DND-41 (cell line): ENCODE results near the gene OPN1MW.
"Not testable (repeated sequence)": the region's sequence is repeated elsewhere in the genome, so short reads cannot be mapped to it uniquely, and the experiment has no call there.

Experiments used
- ATAC-seq: fragments of 200-7000 bp; cut with Tn5 transposase; 3 replicates; pipeline ENCODE4 v1.9.1; 2021; ENCODE audit warnings: low read depth; ENCODE audit not compliant: insufficient read depth
- DNase-seq: peaks from one replicate; pipeline ENCODE4 v3.0.0-alpha.2; 2020
- H2AFZ ChIP-seq: 2 replicates; pipeline ENCODE4 v1.6.0; 2012; ENCODE audit warnings: low read depth, low read length
- H3K27ac ChIP-seq: 2 replicates; pipeline ENCODE4 v1.5.1; 2012; ENCODE audit warnings: low read length, inconsistent platforms
- H3K27me3 ChIP-seq: fragments of 200-600 bp; sonication (generic); 2 replicates; pipeline ENCODE4 v1.6.0; 2012; ENCODE audit warnings: low read length, mild to moderate bottlenecking, inconsistent platforms; ENCODE audit not compliant: insufficient read depth, poor library complexity
- H3K36me3 ChIP-seq: 2 replicates; pipeline ENCODE4 v1.5.1; 2012; ENCODE audit warnings: low read length, inconsistent platforms; ENCODE audit not compliant: insufficient read depth
- H3K4me1 ChIP-seq: 2 replicates; pipeline ENCODE4 v1.5.1; 2012; ENCODE audit warnings: mild to moderate bottlenecking, low read length; ENCODE audit not compliant: insufficient read depth
- H3K4me2 ChIP-seq: 2 replicates; pipeline ENCODE4 v1.6.0; 2012; ENCODE audit warnings: mild to moderate bottlenecking, moderate library complexity, low read length, inconsistent platforms; ENCODE audit not compliant: insufficient read depth
- H3K4me3 ChIP-seq, 2 experiments: fragments of 200-600 bp in 1 of 2; shearing (Covaris generic) in 1 of 2; 2 replicates each; pipeline ENCODE4 v1.5.1; 2012 to 2016; ENCODE audit warnings: inconsistent platforms in 2 of 2, low read length in 2 of 2, mild to moderate bottlenecking in 2 of 2, low read depth in 1 of 2, moderate library complexity in 1 of 2
- H3K79me2 ChIP-seq: 2 replicates; pipeline ENCODE4 v1.6.0; 2012; ENCODE audit warnings: low read length, inconsistent platforms; ENCODE audit not compliant: insufficient read depth
- H3K9ac ChIP-seq: 2 replicates; pipeline ENCODE4 v1.6.0; 2012; ENCODE audit warnings: low read depth, mild to moderate bottlenecking, inconsistent platforms, low read length, moderate library complexity
- H3K9me3 ChIP-seq: 2 replicates; pipeline ENCODE4 v1.5.1; 2012; ENCODE audit warnings: low read length, moderate library complexity, mild to moderate bottlenecking, inconsistent platforms; ENCODE audit not compliant: insufficient read depth, severe bottlenecking
- H4K20me1 ChIP-seq: 2 replicates; pipeline ENCODE4 v1.6.0; 2012; ENCODE audit warnings: low read length; ENCODE audit not compliant: insufficient read depth
- EZH2 ChIP-seq: IDR thresholded peaks from 3 replicates; pipeline ENCODE4 v1.6.1; 2012; ENCODE audit warnings: borderline replicate concordance, low read depth, mild to moderate bottlenecking, moderate library complexity, low read length, inconsistent platforms; ENCODE audit not compliant: severe bottlenecking
- TF ChIP-seq, protein P1 (sequence below): IDR thresholded peaks from 2 replicates; pipeline ENCODE4 v1.5.1; 2012; ENCODE audit warnings: borderline replicate concordance, low read length, moderate library complexity, mild to moderate bottlenecking; ENCODE audit not compliant: poor library complexity, severe bottlenecking; ENCODE audit errors: extremely low read depth

Gene OPN1MW

DNA sequence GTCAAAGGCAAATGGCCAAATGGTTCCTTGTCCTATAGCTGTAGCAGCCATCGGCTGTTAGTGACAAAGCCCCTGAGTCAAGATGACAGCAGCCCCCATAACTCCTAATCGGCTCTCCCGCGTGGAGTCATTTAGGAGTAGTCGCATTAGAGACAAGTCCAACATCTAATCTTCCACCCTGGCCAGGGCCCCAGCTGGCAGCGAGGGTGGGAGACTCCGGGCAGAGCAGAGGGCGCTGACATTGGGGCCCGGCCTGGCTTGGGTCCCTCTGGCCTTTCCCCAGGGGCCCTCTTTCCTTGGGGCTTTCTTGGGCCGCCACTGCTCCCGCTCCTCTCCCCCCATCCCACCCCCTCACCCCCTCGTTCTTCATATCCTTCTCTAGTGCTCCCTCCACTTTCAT, 42.2 kb upstream of the OPN1MW start:
- no peak for TF ChIP-seq EZH2
- TF ChIP-seq, protein P1, sequence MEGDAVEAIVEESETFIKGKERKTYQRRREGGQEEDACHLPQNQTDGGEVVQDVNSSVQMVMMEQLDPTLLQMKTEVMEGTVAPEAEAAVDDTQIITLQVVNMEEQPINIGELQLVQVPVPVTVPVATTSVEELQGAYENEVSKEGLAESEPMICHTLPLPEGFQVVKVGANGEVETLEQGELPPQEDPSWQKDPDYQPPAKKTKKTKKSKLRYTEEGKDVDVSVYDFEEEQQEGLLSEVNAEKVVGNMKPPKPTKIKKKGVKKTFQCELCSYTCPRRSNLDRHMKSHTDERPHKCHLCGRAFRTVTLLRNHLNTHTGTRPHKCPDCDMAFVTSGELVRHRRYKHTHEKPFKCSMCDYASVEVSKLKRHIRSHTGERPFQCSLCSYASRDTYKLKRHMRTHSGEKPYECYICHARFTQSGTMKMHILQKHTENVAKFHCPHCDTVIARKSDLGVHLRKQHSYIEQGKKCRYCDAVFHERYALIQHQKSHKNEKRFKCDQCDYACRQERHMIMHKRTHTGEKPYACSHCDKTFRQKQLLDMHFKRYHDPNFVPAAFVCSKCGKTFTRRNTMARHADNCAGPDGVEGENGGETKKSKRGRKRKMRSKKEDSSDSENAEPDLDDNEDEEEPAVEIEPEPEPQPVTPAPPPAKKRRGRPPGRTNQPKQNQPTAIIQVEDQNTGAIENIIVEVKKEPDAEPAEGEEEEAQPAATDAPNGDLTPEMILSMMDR = no peak

GRCh38 chrX:154140742-154141141, 41.7 kb upstream of the OPN1MW start:
- Histone ChIP-seq H3K4me1 (peaks cover 13% of the 10 kb centered on the region), H3K9me3 (no peaks in the 10 kb centered on the region), H3K27me3 (peaks cover 9% of the 10 kb centered on the region), H3K9ac (no peak overlapping the region), H3K79me2 (no peaks in the 10 kb centered on the region), H3K4me3 (no peak overlapping the region), H3K27ac (no peak overlapping the region), H4K20me1 (no peaks in the 10 kb centered on the region), H3K4me2 (no peak overlapping the region), H3K36me3 (no peaks in the 10 kb centered on the region), H2AFZ (no peak overlapping the region)
- TF ChIP-seq, protein P1 = no peak
- ATAC-seq = no peak
- no peak for DNase-seq

More for the DNA sequence above, 42.2 kb upstream of the OPN1MW start:
- H3K79me2 ChIP-seq = no peaks in the 10 kb centered on the region
- H3K9ac ChIP-seq = no peak overlapping the region
- H2AFZ ChIP-seq = no peak overlapping the region
- peaks cover 11% of the 10 kb centered on the region for H3K27me3 ChIP-seq
- DNase-seq (no peak), ATAC-seq (no peak)
- H3K9me3 ChIP-seq = no peaks in the 10 kb centered on the region
- H3K4me1 ChIP-seq = peaks cover 14% of the 10 kb centered on the region
- no peaks in the 10 kb centered on the region for H3K36me3 ChIP-seq
- H3K27ac ChIP-seq = no peak overlapping the region
- H4K20me1 ChIP-seq = no peaks in the 10 kb centered on the region
- no peak overlapping the region for H3K4me3 ChIP-seq
- no peak overlapping the region for H3K4me2 ChIP-seq

GRCh38 chrX:154142386-154142785, 40.0 kb upstream of the OPN1MW start:
- TF ChIP-seq, protein P1 = no peak
- TF ChIP-seq EZH2 = no peak
- no peaks in the 10 kb centered on the region for H4K20me1 ChIP-seq
- no peaks in the 10 kb centered on the region for H3K4me1 ChIP-seq
- H3K27ac ChIP-seq = no peak overlapping the region
- DNase-seq (no peak), ATAC-seq (no peak)
- H3K36me3 ChIP-seq = no peaks in the 10 kb centered on the region
- no peak overlapping the region for H3K9ac ChIP-seq
- no peaks in the 10 kb centered on the region for H3K79me2 ChIP-seq
- no peak overlapping the region for H3K4me2 ChIP-seq
- H3K4me3 ChIP-seq = no peak overlapping the region
- no peaks in the 10 kb centered on the region for H3K27me3 ChIP-seq
- H2AFZ ChIP-seq = no peak overlapping the region
- no peaks in the 10 kb centered on the region for H3K9me3 ChIP-seq

DNA sequence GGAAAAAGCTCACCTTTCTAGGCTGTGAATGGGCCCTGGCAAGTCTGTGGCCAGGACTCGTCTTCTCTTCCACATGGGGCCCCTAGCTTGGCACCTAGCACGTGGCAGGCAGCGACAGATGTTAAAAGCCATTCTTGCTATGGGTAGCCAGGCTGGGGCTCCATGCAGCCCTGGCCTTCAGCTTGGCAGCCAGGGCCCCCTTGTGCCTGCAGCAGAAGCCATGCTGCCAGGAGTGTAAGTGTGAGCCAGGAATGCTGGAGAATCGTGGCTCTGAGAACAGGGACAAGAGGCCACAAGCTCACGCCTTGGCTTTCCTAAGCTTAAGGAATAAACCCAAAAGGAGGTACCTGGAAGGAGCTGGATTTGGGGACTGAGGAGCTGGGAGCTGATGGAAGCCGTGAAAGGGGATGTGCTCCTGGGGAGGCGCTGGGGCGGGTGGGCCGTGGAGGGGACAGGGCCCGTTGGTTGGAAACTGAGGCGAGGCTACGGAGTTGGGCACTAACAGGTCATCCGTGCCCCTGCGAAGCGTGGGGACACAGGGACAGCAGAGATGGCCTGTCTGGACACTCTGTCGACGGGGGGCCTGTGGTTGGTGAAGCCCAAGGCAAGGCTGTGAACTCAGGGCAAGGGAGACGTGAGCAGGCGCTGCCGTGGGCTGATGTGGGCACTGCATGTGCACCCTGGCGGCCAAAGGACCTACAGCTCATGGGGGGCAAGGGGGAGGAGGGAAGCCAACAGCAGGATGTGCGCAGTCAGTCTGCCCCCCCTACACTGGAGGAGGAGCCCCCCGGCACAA, 39.2 kb upstream of the OPN1MW start:
- no peak overlapping the region for H3K9ac ChIP-seq
- no peak overlapping the region for H3K4me2 ChIP-seq
- H2AFZ ChIP-seq = no peak overlapping the region
- H3K79me2 ChIP-seq = no peaks in the 10 kb centered on the region
- H3K27me3 ChIP-seq = no peaks in the 10 kb centered on the region
- no peaks in the 10 kb centered on the region for H3K9me3 ChIP-seq
- no peak overlapping the region for H3K4me3 ChIP-seq
- DNase-seq (no peak), ATAC-seq (no peak)
- no peak for TF ChIP-seq EZH2
- TF ChIP-seq, protein P1 = no peak
- H4K20me1 ChIP-seq = no peaks in the 10 kb centered on the region
- H3K36me3 ChIP-seq = no peaks in the 10 kb centered on the region
- H3K27ac ChIP-seq = no peak overlapping the region
- H3K4me1 ChIP-seq = no peaks in the 10 kb centered on the region

- not testable (repeated sequence) for DNase-seq, ATAC-seq, H3K36me3 ChIP-seq, H3K79me2 ChIP-seq, H3K27me3 ChIP-seq, H3K4me2 ChIP-seq, H3K9me3 ChIP-seq, H3K4me3 ChIP-seq, H3K27ac ChIP-seq, H3K4me1 ChIP-seq, H4K20me1 ChIP-seq, H2AFZ ChIP-seq, H3K9ac ChIP-seq
Observed at GRCh38 chrX:154144010-154144409, 38.4 kb upstream of the OPN1MW start, which contains the start of gene OPN1LW. Gene OPN1LW (plus strand): TSS chrX:154144243. CDS start chrX:154144284, 41 bp downstream.
